ENCODE results near the gene TRIP12.
A peak's percentile ranks its signal among the peaks of the same experiment; 100 is the strongest.

TRIP12 gene

DNA sequence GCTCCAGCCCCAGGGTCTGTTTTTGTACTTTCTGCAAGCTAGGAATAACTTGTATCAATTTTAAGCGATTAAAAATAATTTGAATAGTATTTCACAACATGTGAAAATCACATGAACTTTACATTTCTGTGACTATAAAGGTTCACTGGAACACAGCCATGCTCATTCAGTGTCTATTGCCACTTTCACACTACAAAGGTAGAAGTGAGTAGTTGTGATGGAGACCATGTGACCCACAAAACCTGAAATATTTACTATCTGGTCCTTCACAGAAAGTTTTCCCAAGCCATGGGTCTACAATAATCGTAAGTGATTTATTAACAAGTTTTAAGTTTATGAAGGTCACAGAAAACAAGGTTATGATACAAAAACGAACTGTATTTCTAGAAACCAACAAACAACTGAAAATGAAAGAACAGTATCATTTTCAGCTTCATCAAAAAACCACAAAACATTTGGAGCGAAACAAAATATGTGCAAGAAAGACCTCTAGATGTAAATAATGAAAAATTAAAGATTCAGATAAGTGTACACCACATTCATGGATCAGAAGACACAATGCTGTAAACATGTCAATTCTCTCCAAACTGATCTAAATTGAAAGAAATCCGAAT is 138.6 kb downstream of the TRIP12 start:
- H3K9me3 ChIP-seq (ENCODE audit: insufficient read depth, low read length): no peaks in the 10 kb centered on the region
- H4K20me1 ChIP-seq (ENCODE audit: low read depth, low read length): no peaks in the 10 kb centered on the region
- H3K4me2 ChIP-seq (ENCODE audit: low read depth, low read length, poor library complexity, severe bottlenecking): no peak overlapping the region
- H3F3A ChIP-seq (ENCODE audit: insufficient read depth): peaks cover 10% of the 10 kb centered on the region; the same call in 1 of the 2 replicates
- H2AFZ ChIP-seq (ENCODE audit: low read depth, low read length, severe bottlenecking): no peak overlapping the region
- TF ChIP-seq, protein P1, sequence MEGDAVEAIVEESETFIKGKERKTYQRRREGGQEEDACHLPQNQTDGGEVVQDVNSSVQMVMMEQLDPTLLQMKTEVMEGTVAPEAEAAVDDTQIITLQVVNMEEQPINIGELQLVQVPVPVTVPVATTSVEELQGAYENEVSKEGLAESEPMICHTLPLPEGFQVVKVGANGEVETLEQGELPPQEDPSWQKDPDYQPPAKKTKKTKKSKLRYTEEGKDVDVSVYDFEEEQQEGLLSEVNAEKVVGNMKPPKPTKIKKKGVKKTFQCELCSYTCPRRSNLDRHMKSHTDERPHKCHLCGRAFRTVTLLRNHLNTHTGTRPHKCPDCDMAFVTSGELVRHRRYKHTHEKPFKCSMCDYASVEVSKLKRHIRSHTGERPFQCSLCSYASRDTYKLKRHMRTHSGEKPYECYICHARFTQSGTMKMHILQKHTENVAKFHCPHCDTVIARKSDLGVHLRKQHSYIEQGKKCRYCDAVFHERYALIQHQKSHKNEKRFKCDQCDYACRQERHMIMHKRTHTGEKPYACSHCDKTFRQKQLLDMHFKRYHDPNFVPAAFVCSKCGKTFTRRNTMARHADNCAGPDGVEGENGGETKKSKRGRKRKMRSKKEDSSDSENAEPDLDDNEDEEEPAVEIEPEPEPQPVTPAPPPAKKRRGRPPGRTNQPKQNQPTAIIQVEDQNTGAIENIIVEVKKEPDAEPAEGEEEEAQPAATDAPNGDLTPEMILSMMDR (IDR thresholded peaks at IDR 0.05; ENCODE audit: insufficient read depth, low read length, poor library complexity, severe bottlenecking): no peak
- no peak for TF ChIP-seq EZH2phosphoT487 (conservative IDR thresholded peaks at IDR 0.05; ENCODE audit: low read length)
- H3K4me3 ChIP-seq (ENCODE audit: insufficient read depth, low read length, poor library complexity, severe bottlenecking): no peak overlapping the region
- H3K9ac ChIP-seq (ENCODE audit: low read length): no peak overlapping the region
- no peaks in the 10 kb centered on the region for H3K27me3 ChIP-seq (ENCODE audit: low read length)
- no peaks in the 10 kb centered on the region for H3K9me2 ChIP-seq (replicated peaks; ENCODE audit: insufficient read depth, low read length)
- peaks cover 24% of the 10 kb centered on the region; the same call in 1 of the 2 replicates for H3K36me3 ChIP-seq (ENCODE audit: low read length)
- no peaks in the 10 kb centered on the region for H3K79me2 ChIP-seq (ENCODE audit: insufficient read depth, low read length)
- H3K27ac ChIP-seq (ENCODE audit: low read depth, low read length): no peak overlapping the region

GRCh38 chr2:229780856-229781773 is 140.7 kb downstream of the TRIP12 start:
- Histone ChIP-seq H3K9me3 (ENCODE audit: insufficient read depth, low read length) (no peaks in the 10 kb centered on the region), H3K4me3 (ENCODE audit: insufficient read depth, low read length, poor library complexity, severe bottlenecking) (no peak overlapping the region), H3K9ac (ENCODE audit: low read length) (no peak overlapping the region), H3K79me2 (ENCODE audit: insufficient read depth, low read length) (no peaks in the 10 kb centered on the region), H3K4me2 (ENCODE audit: low read depth, low read length, poor library complexity, severe bottlenecking) (no peak overlapping the region), H3K9me2 (replicated peaks; ENCODE audit: insufficient read depth, low read length) (no peaks in the 10 kb centered on the region), H2AFZ (ENCODE audit: low read depth, low read length, severe bottlenecking) (no peak overlapping the region), H3K27ac (ENCODE audit: low read depth, low read length) (no peak overlapping the region), H3K27me3 (ENCODE audit: low read length) (no peaks in the 10 kb centered on the region), H3K36me3 (ENCODE audit: low read length) (peaks cover 43% of the 10 kb centered on the region), H4K20me1 (ENCODE audit: low read depth, low read length) (no peaks in the 10 kb centered on the region), H3F3A (ENCODE audit: insufficient read depth) (peaks cover 14% of the 10 kb centered on the region)
- TF ChIP-seq, protein P1 (IDR thresholded peaks at IDR 0.05; ENCODE audit: insufficient read depth, low read length, poor library complexity, severe bottlenecking): peak; percentile 85
- no peak for TF ChIP-seq EZH2phosphoT487 (conservative IDR thresholded peaks at IDR 0.05; ENCODE audit: low read length)

GRCh38 chr2:229779650-229780049 is 142.2 kb downstream of the TRIP12 start:
- H3K27ac ChIP-seq (ENCODE audit: low read depth, low read length): no peak overlapping the region
- TF ChIP-seq, protein P1 (IDR thresholded peaks at IDR 0.05; ENCODE audit: insufficient read depth, low read length, poor library complexity, severe bottlenecking): no peak
- no peak for TF ChIP-seq EZH2phosphoT487 (conservative IDR thresholded peaks at IDR 0.05; ENCODE audit: low read length)

More at GRCh38 chr2:229779650-229780049, 142.2 kb downstream of the TRIP12 start:
- Histone ChIP-seq H3K79me2 (ENCODE audit: insufficient read depth, low read length) (no peaks in the 10 kb centered on the region), H3K4me3 (ENCODE audit: insufficient read depth, low read length, poor library complexity, severe bottlenecking) (no peak overlapping the region), H3K36me3 (ENCODE audit: low read length) (peaks cover 42% of the 10 kb centered on the region), H3K4me2 (ENCODE audit: low read depth, low read length, poor library complexity, severe bottlenecking) (no peak overlapping the region), H3F3A (ENCODE audit: insufficient read depth) (peaks cover 17% of the 10 kb centered on the region), H3K9me3 (ENCODE audit: insufficient read depth, low read length) (no peaks in the 10 kb centered on the region), H3K27me3 (ENCODE audit: low read length) (no peaks in the 10 kb centered on the region), H4K20me1 (ENCODE audit: low read depth, low read length) (no peaks in the 10 kb centered on the region), H2AFZ (ENCODE audit: low read depth, low read length, severe bottlenecking) (no peak overlapping the region), H3K9ac (ENCODE audit: low read length) (no peak overlapping the region), H3K9me2 (replicated peaks; ENCODE audit: insufficient read depth, low read length) (no peaks in the 10 kb centered on the region)
